HG03442 (cell line): ENCODE measurements around the gene RNF208.
A peak's percentile ranks its signal among the peaks of the same experiment; 100 is the strongest.

ENCODE experiments used
- ATAC-seq: cut with Tn5 transposase; IDR thresholded peaks from one replicate; pipeline ENCODE4 v1.9.1; 2021; ENCODE audit warnings: mild to moderate bottlenecking, moderate library complexity; ENCODE audit not compliant: unreplicated experiment

RNF208 gene

GRCh38 chr9:137228506-137228967 is 6.5 kb upstream of the RNF208 start:
- ATAC-seq = no peak

DNA sequence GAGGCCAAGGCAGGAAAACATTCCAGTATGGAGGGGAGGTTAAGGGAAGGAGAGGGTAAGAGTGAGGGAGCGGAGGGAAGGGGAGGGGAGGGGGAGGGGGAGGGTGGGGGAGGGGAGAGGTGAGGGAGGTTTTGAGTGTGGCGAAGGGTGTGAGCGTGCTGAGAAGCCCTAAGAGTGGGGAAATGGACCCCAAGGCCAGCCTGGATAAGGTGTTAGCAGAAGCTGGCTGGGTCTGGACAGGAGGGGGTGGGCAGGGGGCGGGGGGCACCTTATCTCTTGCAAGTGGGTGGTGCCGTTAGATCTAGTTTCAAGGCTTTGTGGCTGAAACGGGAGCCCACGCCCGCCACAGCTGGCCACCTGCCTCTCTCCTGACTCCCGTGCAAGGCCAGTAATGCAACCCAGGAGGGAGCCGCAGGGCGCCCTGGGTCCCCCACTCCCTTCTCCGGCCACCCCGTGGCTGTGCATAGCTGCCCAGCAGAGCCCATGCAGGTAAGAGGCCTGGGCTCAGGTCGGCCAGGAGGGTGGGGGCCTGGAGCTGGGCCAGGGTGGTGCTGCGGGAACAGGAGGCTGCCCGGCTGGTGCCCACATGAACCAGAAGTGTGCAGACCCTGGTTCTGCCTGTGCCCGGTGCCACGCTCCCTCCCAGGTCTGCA is 5.9 kb upstream of the RNF208 start:
- no peak for ATAC-seq

DNA sequence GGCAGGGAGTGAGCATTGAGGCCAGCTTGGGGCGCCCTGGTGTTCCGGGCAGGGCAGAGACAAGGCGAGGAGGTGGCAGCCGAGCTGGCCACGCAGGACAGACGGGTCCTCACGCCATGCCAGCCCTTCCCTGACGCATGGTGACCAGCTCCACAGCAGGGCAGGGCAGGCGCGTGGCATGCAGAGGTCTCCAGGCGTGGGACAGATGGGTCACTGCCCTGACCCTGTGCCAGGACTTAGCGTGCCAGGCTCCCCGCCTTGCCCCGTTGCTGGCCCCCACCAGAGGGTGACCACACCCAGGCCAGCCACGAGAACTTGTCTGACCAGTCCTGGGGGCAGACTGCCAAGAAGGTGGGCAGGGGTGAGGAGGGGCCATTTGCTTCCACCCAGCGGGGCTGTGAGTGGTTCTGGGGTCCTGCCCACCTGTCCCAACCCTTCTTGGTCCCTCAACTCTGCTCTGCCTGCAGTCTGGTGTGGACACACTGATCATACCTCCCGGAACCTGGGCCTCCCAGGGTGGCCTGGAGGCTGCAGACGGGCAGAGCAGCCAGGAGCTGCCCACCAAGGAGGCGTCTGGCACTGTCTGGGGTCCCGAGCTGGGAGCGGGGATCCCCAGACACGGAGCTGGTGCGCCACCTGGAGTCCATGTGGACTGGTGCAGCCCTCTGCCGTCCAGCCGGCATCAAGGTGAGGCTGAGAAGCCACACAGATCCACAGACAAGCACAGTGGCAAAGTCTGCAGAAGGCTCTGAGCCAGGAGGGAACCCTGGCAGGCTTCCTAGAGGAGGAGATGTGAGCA is 5.2 kb upstream of the RNF208 start, which contains the start of gene RNF224:
TSS of gene RNF224 (plus strand) at position 449 of the 799 bp plus-strand sequence. CDS start 834 bp downstream, outside the sequence.
- no peak for ATAC-seq

DNA sequence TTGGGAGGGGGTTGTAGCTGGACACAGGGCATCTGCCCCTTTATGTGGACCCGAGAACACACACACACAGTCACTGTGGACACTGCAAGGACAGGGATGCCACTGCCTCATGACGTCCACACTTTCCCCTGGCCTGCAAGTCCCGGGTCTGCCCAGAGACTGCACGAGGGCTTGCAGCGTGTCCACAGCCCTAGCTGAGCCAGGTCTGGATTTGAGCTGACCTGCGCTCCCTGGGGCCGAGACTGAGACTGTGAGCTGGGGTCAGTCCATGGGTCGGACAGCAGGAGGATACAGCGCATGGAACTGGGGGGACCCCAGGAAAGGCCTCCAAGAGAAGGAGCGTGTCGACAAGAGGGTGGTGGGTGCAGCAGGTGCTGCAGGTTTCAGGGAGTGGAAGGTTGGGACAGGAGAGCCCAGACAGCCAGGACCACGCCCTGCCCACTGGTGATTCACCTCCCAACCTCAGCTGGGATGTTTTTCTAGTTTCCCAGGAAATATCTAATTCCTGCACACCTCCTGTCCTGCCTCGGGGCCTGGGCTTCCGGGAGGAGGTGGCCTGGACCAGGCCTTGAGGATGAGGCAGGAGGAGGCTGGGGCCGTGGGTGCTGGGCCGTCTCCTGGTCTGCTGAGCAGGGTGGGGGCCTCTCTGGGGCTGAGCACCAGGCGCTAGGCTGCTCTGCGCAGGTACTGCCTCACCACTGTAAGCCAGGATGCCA is 4.5 kb upstream of the RNF208 start:
- no peak for ATAC-seq

GRCh38 chr9:137225699-137226331 is 3.8 kb upstream of the RNF208 start:
- ATAC-seq = no peak

- ATAC-seq = no peak
Measured at GRCh38 chr9:137224830-137225694, 3.0 kb upstream of the RNF208 start, which contains the start of gene CYSRT1. CYSRT1 (plus strand) TSS chr9:137225174; CDS start chr9:137225622, 448 bp downstream.

- ATAC-seq = peak; percentile 55
Measured at GRCh38 chr9:137223078-137223970, 1.3 kb upstream of the RNF208 start.

DNA sequence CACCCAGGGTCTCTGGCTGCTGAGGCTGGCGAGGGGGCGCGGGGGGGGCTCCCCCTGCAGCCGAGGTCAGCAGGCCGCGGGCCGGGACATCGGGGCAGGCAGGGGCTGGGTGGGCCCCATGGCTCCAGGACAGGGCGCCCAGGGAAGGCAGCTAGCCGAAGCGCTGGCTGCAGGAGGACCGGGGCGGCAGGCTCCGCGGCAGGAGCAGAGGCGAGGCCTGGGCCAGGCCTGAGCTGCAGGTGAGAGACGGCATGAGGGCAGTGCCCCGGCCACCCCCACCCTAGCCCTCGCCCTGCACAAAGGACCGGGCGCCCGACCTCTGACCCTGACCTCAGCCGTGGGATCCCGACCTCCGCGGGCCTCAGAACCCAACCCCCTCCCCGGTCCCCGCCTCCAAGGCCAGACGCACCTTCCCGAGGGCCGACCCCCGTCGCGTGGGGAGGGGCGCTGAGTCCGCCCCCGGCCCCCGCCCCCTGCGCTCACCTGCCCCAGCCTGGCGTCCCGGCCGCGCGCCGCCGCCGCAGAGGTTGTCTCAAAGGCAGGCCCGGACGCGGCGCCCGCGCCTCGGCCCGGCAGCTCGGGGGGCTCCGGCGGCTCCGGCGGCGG is 431 bp downstream of the RNF208 start:
- ATAC-seq = no peak

GRCh38 chr9:137221095-137221505 is 940 bp downstream of the RNF208 start:
- no peak for ATAC-seq

- ATAC-seq = no peak
Measured at GRCh38 chr9:137220317-137221094, 1.5 kb downstream of the RNF208 start.

GRCh38 chr9:137219757-137220316 is 2.2 kb downstream of the RNF208 start:
- no peak for ATAC-seq

DNA sequence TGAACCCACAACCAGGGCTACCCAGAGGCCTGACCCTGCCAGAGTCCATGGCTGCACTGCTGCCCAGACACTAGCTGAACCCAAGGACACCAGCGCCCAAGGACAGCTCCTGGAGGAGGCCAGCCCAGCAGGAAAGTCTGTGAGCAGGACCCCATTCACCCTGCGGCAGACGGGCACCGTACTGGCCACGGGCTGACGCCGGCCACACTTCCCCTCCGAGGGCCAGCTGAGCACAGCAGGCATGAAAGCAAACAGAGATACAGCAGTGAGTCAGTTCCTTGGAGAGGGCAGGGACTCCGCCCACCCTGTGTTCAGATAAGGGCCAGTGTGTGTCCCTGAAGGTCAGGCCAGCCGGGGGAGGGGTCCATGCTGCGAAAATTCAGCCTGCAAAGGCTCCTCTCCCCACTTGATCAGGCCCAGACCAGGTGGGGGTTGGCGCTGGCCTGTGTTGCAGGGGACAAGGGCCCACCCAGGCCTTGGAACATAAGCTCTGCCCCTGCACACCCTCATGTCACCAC is 3.2 kb downstream of the RNF208 start:
- ATAC-seq = no peak

GRCh38 chr9:137218212-137218753 is 3.8 kb downstream of the RNF208 start:
- no peak for ATAC-seq

GRCh38 chr9:137217276-137218211 is 4.5 kb downstream of the RNF208 start:
- no peak for ATAC-seq

GRCh38 chr9:137216188-137216965 is 5.7 kb downstream of the RNF208 start:
- no peak for ATAC-seq
